WTC11 (cell line): ENCODE measurements around the gene TAF6. TPM values are rescaled to one million over a fixed set of nuclear protein-coding genes. Genes with fewer than 3 reads are reported as not detected.

ENCODE experiments used
- ATAC-seq: fragments of 200-7000 bp; cut with Tn5 transposase; 2 replicates; pipeline ENCODE4 v1.10.0; 2021; ENCODE audit warnings: mild to moderate bottlenecking, moderate library complexity
- Bru-seq: library from RNA; stranded (reverse); fragments of 400-500 nt; gene quantifications from one replicate; lab custom pipeline; 2021; lab: Mats Ljungman, UMichigan
- CTCF ChIA-PET: fragments of 300-600 bp; sonication (Branson Sonifier 250); formaldehyde crosslinking; loops from one replicate; lab custom pipeline; 2021; ENCODE audit warnings: antibody characterized with exemption; lab: Charles Lee
- POLR2A ChIA-PET: fragments of 350-600 bp; sonication (Branson Sonifier 250); formaldehyde crosslinking; loops from one replicate; lab custom pipeline; 2021; ENCODE audit warnings: antibody characterized with exemption; lab: Charles Lee
- DNase-seq: peaks from one replicate; pipeline ENCODE4 v3.0.0; 2021; ENCODE audit warnings: low spot score
- H3K27ac Mint-ChIP-seq: 2 replicates; pipeline ENCODE4 v1.8.0; 2021; ENCODE audit warnings: mixed read lengths
- H3K27me3 Mint-ChIP-seq: 2 replicates; pipeline ENCODE4 v1.8.0; 2021; ENCODE audit warnings: low read depth, mild to moderate bottlenecking, moderate library complexity, mixed read lengths
- H3K36me3 Mint-ChIP-seq: 2 replicates; pipeline ENCODE4 v1.8.0; 2021; ENCODE audit warnings: mixed read lengths
- H3K4me1 Mint-ChIP-seq: 2 replicates; pipeline ENCODE4 v1.8.0; 2022; ENCODE audit warnings: mixed read lengths
- H3K4me3 Mint-ChIP-seq: 2 replicates; pipeline ENCODE4 v1.8.0; 2021; ENCODE audit warnings: mild to moderate bottlenecking, moderate library complexity, mixed read lengths
- H3K9me3 Mint-ChIP-seq: 2 replicates; pipeline ENCODE4 v1.8.0; 2021; ENCODE audit warnings: mixed read lengths
- AR ChIP-seq: fragments of 250-450 bp; sonication (Bioruptor Pico); IDR thresholded peaks from 2 replicates; pipeline ENCODE4 v1.9.0; 2021; ENCODE audit warnings: mild to moderate bottlenecking
- CBFB ChIP-seq: sonication (generic); formaldehyde crosslinking; IDR thresholded peaks from 2 replicates; pipeline ENCODE4 v1.8.1; 2022; ENCODE audit warnings: mild to moderate bottlenecking, low read depth, missing genetic modification reagents
- CDX4 ChIP-seq: fragments of 250-450 bp; sonication (Bioruptor Pico); IDR thresholded peaks from 2 replicates; pipeline ENCODE4 v1.9.0; 2021; ENCODE audit warnings: moderate library complexity, mild to moderate bottlenecking, inconsistent platforms, borderline replicate concordance
- E2F5 ChIP-seq: sonication (generic); formaldehyde crosslinking; IDR thresholded peaks from 2 replicates; pipeline ENCODE4 v1.8.1; 2022; ENCODE audit warnings: mild to moderate bottlenecking, moderate library complexity, missing genetic modification reagents
- ELF4 ChIP-seq: sonication (generic); formaldehyde crosslinking; IDR thresholded peaks from 2 replicates; pipeline ENCODE4 v1.8.1; 2022; ENCODE audit warnings: low read depth, mild to moderate bottlenecking, moderate library complexity, missing genetic modification reagents
- ERG ChIP-seq: fragments of 250-450 bp; sonication (Bioruptor Pico); IDR thresholded peaks from 2 replicates; pipeline ENCODE4 v1.8.0; 2021; ENCODE audit warnings: mild to moderate bottlenecking
- ESRRA ChIP-seq: sonication (generic); formaldehyde crosslinking; IDR thresholded peaks from 2 replicates; pipeline ENCODE4 v1.8.1; 2022; ENCODE audit warnings: mild to moderate bottlenecking, missing genetic modification reagents, borderline replicate concordance
- ETV6 ChIP-seq: sonication (generic); formaldehyde crosslinking; IDR thresholded peaks from 2 replicates; pipeline ENCODE4 v1.8.1; 2022; ENCODE audit warnings: mild to moderate bottlenecking, missing genetic modification reagents
- FOXP4 ChIP-seq: sonication (generic); formaldehyde crosslinking; IDR thresholded peaks from 2 replicates; pipeline ENCODE4 v1.8.0; 2022; ENCODE audit warnings: mild to moderate bottlenecking, missing genetic modification reagents
- HMGA2 ChIP-seq: fragments of 250-450 bp; sonication (Bioruptor Pico); IDR thresholded peaks from 2 replicates; pipeline ENCODE4 v1.4.0; 2021; ENCODE audit warnings: mild to moderate bottlenecking, moderate library complexity
- MYBL2 ChIP-seq: sonication (generic); formaldehyde crosslinking; IDR thresholded peaks from 2 replicates; pipeline ENCODE4 v1.8.1; 2023; ENCODE audit warnings: mild to moderate bottlenecking, moderate library complexity, missing genetic modification reagents
- NR3C1 ChIP-seq: sonication (generic); formaldehyde crosslinking; conservative IDR thresholded peaks from 2 replicates; pipeline ENCODE4 v1.8.1; 2023; ENCODE audit warnings: low read depth, mild to moderate bottlenecking, missing genetic modification reagents
- RORB ChIP-seq: fragments of 250-450 bp; sonication (Bioruptor Pico); IDR thresholded peaks from 2 replicates; pipeline ENCODE4 v1.9.0; 2021; ENCODE audit warnings: mild to moderate bottlenecking
- SMAD4 ChIP-seq: sonication (generic); formaldehyde crosslinking; IDR thresholded peaks from 2 replicates; pipeline ENCODE4 v1.8.0; 2022; ENCODE audit warnings: mild to moderate bottlenecking, missing genetic modification reagents
- SP1 ChIP-seq: sonication (generic); formaldehyde crosslinking; conservative IDR thresholded peaks from 2 replicates; pipeline ENCODE4 v1.8.1; 2022; ENCODE audit warnings: missing genetic modification reagents
- TEAD4 ChIP-seq: sonication (generic); formaldehyde crosslinking; IDR thresholded peaks from 2 replicates; pipeline ENCODE4 v1.8.0; 2022; ENCODE audit warnings: mild to moderate bottlenecking, missing genetic modification reagents
- TP53 ChIP-seq: sonication (generic); formaldehyde crosslinking; IDR thresholded peaks from 2 replicates; pipeline ENCODE4 v1.8.1; 2023; ENCODE audit warnings: mild to moderate bottlenecking, missing genetic modification reagents
- ZBTB21 ChIP-seq: sonication (generic); formaldehyde crosslinking; IDR thresholded peaks from 2 replicates; pipeline ENCODE4 v1.8.1; 2023; ENCODE audit warnings: mild to moderate bottlenecking, missing genetic modification reagents, borderline replicate concordance
- ZNF121 ChIP-seq: sonication (generic); formaldehyde crosslinking; IDR thresholded peaks from 2 replicates; pipeline ENCODE4 v1.8.0; 2023; ENCODE audit warnings: missing genetic modification reagents
- long read RNA-seq, 3 experiments: library from RNA in 1 of 3; library from capped mRNA in 1 of 3; library from polyadenylated mRNA in 1 of 3; unstranded in 2 of 3; stranded (forward) in 1 of 3; transcript quantifications; one replicate each; pipeline ENCODE4 v2.0.0, GENCODE V29; 2021
- total RNA-seq: library from RNA; stranded (reverse); gene quantifications from 3 replicates; pipeline ENCODE4 v1.2.3, GENCODE V29; 2021
- TF ChIP-seq, protein P1 (sequence below): sonication (generic); formaldehyde crosslinking; conservative IDR thresholded peaks from 2 replicates; pipeline ENCODE4 v1.8.1; 2023; ENCODE audit warnings: mild to moderate bottlenecking, low read depth, missing genetic modification reagents, moderate library complexity
- TF ChIP-seq, protein P2 (sequence below): sonication (generic); formaldehyde crosslinking; IDR thresholded peaks from 2 replicates; pipeline ENCODE4 v1.8.1; 2022; ENCODE audit warnings: mild to moderate bottlenecking, missing genetic modification reagents, moderate library complexity, borderline replicate concordance

The TAF6 gene
- total RNA-seq (121 to 132 TPM (median 122 TPM) in 3 replicates), Bru-seq, nascent RNA (percentile 63 among the genes with signal in this experiment)
- long read RNA-seq, experiment 1, transcript TAF6-209 (15 exons, 2,297 nt), result minor isoform, 27 of 707 reads
- long read RNA-seq, experiment 1, transcript TAF6-211 (15 exons, 2,464 nt), result major isoform, 332 of 707 reads
- long read RNA-seq, experiment 1, transcript TAF6-201 (15 exons, 2,727 nt), result minor isoform, 66 of 707 reads
- long read RNA-seq, experiment 1, transcript TAF6-213 (14 exons, 2,551 nt), result minor isoform, 6 of 707 reads
- long read RNA-seq, experiment 1, partial matches to known transcripts, result 43 of 707 reads
- long read RNA-seq, experiment 1, other reads (novel, unspliced or antisense), result 229 of 707 reads
- long read RNA-seq, experiment 2, transcript TAF6-211 (15 exons, 2,464 nt), result major isoform, 47 of 148 reads
- long read RNA-seq, experiment 2, transcript TAF6-201 (15 exons, 2,727 nt), result minor isoform, 5 of 148 reads
- long read RNA-seq, experiment 2, partial matches to known transcripts, result 54 of 148 reads
- long read RNA-seq, experiment 2, other reads (novel, unspliced or antisense), result 38 of 148 reads
- long read RNA-seq, experiment 3, transcript TAF6-211 (15 exons, 2,464 nt), result major isoform, 39 of 70 reads
- long read RNA-seq, experiment 3, partial matches to known transcripts, result 1 of 70 reads
- long read RNA-seq, experiment 3, other reads (novel, unspliced or antisense), result 21 of 70 reads

DNA sequence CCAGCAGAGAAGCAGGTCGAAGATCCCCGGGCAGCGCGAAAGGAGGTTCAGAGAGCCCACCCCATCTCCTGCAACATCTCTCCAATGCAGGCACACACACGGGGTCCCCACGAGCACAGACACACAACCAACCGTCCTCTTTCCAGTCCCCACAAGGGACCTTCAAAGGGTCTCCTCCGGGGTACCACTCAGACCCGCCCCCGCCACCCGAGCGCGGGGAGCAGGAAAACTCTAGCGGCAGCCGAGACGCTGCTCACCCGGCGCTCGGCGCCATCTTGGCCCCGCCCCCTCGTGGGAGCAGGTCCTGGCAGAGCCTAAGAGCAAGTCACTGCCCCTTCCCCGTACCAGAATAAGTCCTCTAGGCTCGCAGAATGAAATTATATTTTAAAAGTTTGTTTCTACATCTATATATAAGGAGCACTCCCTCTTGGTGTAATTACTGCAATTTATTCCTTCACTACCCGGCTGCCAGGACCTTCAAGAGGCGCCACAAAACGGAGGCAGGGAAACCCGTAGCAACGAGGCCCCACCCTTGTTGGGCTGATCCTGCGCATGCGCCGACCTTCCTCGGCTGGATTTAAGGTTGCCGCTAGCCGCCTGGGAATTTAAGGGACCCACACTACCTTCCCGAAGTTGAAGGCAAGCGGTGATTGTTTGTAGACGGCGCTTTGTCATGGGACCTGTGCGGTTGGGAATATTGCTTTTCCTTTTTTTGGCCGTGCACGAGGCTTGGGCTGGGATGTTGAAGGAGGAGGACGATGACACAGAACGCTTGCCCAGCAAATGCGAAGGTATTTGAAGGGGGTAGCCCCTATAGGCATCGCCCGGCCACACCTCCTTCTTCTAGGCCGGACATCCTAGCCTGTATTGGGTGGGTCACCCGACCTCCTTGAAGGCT is at the start of gene TAF6, which contains the start of gene CNPY4:
TAF6 (minus strand) TSS at position 287 of the 898 bp plus-strand sequence. CDS start 5,149 bp downstream, outside the sequence.
CNPY4 (plus strand) TSS at position 563 of the 898 bp plus-strand sequence; CDS start at position 674, 111 bp downstream.
- DNase-seq (peak; percentile 97), ATAC-seq (peak; percentile 78)
- H3K4me3 Mint-ChIP-seq, result peak within 1 kb of the TSS; percentile 98
- peaks cover 2% of the 10 kb centered on the region; the same call in 1 of the 2 replicates for H3K36me3 Mint-ChIP-seq
- ChIA-PET POLR2A (interaction anchor here (1.8 kb wide), 1 partner anchor 18 kb away, joined by 9 read pairs; the partner anchor contains the start of genes AP4M1 and MCM7), CTCF (interaction anchor here (1.6 kb wide), 1 partner anchor 11 kb away, joined by 8 read pairs; no protein-coding TSS in a partner anchor)
- H3K27ac Mint-ChIP-seq, result peak within 1 kb of the TSS; percentile 96
- no peaks in the 10 kb centered on the region for H3K9me3 Mint-ChIP-seq
- no peaks in the 10 kb centered on the region for H3K27me3 Mint-ChIP-seq
- H3K4me1 Mint-ChIP-seq, result peaks cover 15% of the 10 kb centered on the region
- TF ChIP-seq HMGA2, result no peak
- TF ChIP-seq SMAD4 (CRISPR knock-in tag), result no peak
- no peak for TF ChIP-seq TP53 (CRISPR knock-in tag)
- no peak for TF ChIP-seq ZNF121
- no peak for TF ChIP-seq AR (CRISPR knock-in tag)
- TF ChIP-seq TEAD4, result no peak
- TF ChIP-seq ZBTB21, result no peak
- TF ChIP-seq FOXP4, result no peak
- no peak for TF ChIP-seq CDX4
- no peak for TF ChIP-seq MYBL2 (CRISPR knock-in tag)
- TF ChIP-seq ELF4 (CRISPR knock-in tag), result no peak
- TF ChIP-seq, protein P1, sequence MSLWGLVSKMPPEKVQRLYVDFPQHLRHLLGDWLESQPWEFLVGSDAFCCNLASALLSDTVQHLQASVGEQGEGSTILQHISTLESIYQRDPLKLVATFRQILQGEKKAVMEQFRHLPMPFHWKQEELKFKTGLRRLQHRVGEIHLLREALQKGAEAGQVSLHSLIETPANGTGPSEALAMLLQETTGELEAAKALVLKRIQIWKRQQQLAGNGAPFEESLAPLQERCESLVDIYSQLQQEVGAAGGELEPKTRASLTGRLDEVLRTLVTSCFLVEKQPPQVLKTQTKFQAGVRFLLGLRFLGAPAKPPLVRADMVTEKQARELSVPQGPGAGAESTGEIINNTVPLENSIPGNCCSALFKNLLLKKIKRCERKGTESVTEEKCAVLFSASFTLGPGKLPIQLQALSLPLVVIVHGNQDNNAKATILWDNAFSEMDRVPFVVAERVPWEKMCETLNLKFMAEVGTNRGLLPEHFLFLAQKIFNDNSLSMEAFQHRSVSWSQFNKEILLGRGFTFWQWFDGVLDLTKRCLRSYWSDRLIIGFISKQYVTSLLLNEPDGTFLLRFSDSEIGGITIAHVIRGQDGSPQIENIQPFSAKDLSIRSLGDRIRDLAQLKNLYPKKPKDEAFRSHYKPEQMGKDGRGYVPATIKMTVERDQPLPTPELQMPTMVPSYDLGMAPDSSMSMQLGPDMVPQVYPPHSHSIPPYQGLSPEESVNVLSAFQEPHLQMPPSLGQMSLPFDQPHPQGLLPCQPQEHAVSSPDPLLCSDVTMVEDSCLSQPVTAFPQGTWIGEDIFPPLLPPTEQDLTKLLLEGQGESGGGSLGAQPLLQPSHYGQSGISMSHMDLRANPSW (CRISPR knock-in tag), result no peak
- TF ChIP-seq, protein P2, sequence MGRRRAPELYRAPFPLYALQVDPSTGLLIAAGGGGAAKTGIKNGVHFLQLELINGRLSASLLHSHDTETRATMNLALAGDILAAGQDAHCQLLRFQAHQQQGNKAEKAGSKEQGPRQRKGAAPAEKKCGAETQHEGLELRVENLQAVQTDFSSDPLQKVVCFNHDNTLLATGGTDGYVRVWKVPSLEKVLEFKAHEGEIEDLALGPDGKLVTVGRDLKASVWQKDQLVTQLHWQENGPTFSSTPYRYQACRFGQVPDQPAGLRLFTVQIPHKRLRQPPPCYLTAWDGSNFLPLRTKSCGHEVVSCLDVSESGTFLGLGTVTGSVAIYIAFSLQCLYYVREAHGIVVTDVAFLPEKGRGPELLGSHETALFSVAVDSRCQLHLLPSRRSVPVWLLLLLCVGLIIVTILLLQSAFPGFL (CRISPR knock-in tag), result 0 out of 2 replicates have a peak, but pooled peaks have one; percentile 31
- TF ChIP-seq ETV6, result no peak
- TF ChIP-seq SP1 (CRISPR knock-in tag), result peak; percentile 75
- no peak for TF ChIP-seq CBFB
- TF ChIP-seq NR3C1 (CRISPR knock-in tag), result no peak
- no peak for TF ChIP-seq RORB (CRISPR knock-in tag)
- peak; percentile 48; the same call in 1 of the 2 replicates for TF ChIP-seq ESRRA
- no peak for TF ChIP-seq ERG
- 0 out of 2 replicates have a peak, but pooled peaks have one; percentile 20 for TF ChIP-seq E2F5 (CRISPR knock-in tag)
